C4-2B (cell line): ENCODE measurements around the gene THOC7.

ENCODE experiments used
- ZFX ChIP-seq: fragments of 450-650 bp; IDR thresholded peaks from 2 replicates; pipeline ENCODE4 v1.6.1; 2017
- TF ChIP-seq, protein P1 (sequence below): fragments of 450-650 bp; conservative IDR thresholded peaks from 2 replicates; pipeline ENCODE4 v1.5.1; 2017; ENCODE audit warnings: mild to moderate bottlenecking

DNA sequence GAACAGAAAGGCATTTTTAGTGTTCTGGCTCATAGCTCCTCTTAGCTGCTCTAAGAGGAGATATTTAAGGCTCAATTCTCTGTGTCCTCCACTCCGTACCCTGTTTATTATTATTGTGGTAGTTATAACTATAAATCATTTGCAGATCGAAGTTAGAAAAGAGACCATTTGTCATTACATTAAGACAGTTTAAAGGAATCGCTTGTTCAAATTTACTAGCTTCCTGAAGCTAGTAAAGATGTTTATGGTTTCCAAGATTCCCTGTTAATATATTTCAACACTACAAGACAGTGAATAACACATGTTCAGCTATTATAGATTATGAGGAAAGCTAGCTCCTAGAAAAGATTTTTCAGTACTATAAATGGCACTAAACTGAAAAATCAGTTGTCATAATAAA, 12.7 kb upstream of the THOC7 start:
- TF ChIP-seq, protein P1, sequence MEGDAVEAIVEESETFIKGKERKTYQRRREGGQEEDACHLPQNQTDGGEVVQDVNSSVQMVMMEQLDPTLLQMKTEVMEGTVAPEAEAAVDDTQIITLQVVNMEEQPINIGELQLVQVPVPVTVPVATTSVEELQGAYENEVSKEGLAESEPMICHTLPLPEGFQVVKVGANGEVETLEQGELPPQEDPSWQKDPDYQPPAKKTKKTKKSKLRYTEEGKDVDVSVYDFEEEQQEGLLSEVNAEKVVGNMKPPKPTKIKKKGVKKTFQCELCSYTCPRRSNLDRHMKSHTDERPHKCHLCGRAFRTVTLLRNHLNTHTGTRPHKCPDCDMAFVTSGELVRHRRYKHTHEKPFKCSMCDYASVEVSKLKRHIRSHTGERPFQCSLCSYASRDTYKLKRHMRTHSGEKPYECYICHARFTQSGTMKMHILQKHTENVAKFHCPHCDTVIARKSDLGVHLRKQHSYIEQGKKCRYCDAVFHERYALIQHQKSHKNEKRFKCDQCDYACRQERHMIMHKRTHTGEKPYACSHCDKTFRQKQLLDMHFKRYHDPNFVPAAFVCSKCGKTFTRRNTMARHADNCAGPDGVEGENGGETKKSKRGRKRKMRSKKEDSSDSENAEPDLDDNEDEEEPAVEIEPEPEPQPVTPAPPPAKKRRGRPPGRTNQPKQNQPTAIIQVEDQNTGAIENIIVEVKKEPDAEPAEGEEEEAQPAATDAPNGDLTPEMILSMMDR: no peak
- TF ChIP-seq ZFX: no peak
